ENCODE data around the gene PWWP2A.

DNA sequence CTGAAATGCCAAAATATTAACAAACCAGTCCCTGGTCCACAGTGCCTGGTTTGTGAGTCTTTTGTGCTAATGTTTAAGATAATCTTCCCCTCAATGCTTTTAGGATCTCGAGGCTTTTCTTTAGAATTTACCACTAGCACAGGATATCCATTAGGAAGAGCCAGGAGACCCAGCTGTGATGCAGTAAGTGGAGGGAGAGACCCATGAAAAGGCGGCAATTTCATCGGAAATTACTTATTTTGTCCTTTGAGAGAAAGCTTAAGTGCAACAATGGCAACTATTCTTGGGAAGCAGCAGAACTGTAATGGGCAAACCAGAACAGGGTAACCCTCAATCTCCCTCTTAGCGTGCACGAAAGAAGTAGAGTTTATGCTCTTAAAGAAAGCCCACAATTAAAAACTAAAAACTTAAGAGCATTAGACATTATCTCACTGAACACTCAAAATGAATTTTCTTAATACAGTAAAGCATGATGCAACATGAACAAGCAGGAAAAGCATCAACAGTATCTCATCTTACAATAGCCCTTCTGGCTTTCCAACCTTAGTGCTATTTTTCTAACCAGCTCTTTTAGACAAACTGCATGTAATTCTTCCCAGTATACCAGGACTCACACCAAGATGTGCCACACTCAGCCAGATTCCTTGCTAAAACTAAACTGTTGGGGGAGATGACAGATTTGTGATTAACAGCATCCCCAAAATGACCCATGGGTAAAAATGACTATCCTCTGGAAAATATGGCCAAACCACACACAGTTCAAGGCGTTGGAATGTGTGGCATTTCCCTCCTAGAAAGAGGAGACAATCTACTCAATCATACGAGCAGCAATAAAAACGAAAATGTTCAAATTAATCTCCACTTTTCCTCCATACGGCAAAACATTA is 36.4 kb downstream of the PWWP2A start:
- TF ChIP-seq, protein P1, sequence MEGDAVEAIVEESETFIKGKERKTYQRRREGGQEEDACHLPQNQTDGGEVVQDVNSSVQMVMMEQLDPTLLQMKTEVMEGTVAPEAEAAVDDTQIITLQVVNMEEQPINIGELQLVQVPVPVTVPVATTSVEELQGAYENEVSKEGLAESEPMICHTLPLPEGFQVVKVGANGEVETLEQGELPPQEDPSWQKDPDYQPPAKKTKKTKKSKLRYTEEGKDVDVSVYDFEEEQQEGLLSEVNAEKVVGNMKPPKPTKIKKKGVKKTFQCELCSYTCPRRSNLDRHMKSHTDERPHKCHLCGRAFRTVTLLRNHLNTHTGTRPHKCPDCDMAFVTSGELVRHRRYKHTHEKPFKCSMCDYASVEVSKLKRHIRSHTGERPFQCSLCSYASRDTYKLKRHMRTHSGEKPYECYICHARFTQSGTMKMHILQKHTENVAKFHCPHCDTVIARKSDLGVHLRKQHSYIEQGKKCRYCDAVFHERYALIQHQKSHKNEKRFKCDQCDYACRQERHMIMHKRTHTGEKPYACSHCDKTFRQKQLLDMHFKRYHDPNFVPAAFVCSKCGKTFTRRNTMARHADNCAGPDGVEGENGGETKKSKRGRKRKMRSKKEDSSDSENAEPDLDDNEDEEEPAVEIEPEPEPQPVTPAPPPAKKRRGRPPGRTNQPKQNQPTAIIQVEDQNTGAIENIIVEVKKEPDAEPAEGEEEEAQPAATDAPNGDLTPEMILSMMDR (IDR thresholded peaks at IDR 0.05), result no peak
- TF ChIP-seq POLR2AphosphoS5 (IDR thresholded peaks at IDR 0.05), result no peak
- TF ChIP-seq POLR2A (IDR thresholded peaks at IDR 0.05), result no peak
